G401 (cell line): ENCODE measurements around the gene ATP7B. TPM values are rescaled to one million over a fixed set of nuclear protein-coding genes. Genes with fewer than 3 reads are reported as not detected.
"Not testable (repeated sequence)": the region's sequence is repeated elsewhere in the genome, so short reads cannot be mapped to it uniquely, and the experiment has no call there.

Experiments
- DNase-seq: peaks from one replicate; pipeline ENCODE4 v3.0.0-alpha.2; 2015; ENCODE audit warnings: low spot score
- in situ Hi-C: cut with HindIII; loops from 2 replicates; pipeline ENCODE4 v1.10.0; 2016; ENCODE audit warnings: low sequenced_read_pairs, mixed read lengths
- total RNA-seq: library from RNA; depleted of rRNA; stranded (reverse); fragments of >200 nt; shearing (Covaris generic); gene quantifications from 2 replicates; pipeline ENCODE4 v1.2.3, GENCODE V29; 2014; rRNA removed

Gene ATP7B
- total RNA-seq, 1 experiment from 2014 or later: 5.8 TPM

- peak; percentile 15 for DNase-seq
- in situ Hi-C loops: no loop called here
Observed at GRCh38 chr13:51912511-51913225, 98.6 kb downstream of the ATP7B start.

GRCh38 chr13:51912091-51912490 lies 99.2 kb downstream of the ATP7B start:
- peak; percentile 90 for DNase-seq
- in situ Hi-C loops: no loop called here

GRCh38 chr13:51910508-51910907 lies 100.7 kb downstream of the ATP7B start:
- no peak for DNase-seq
- in situ Hi-C loops: no loop called here

- in situ Hi-C loops, DNase-seq: not testable (repeated sequence)
Observed at GRCh38 chr13:51909265-51909664, 102.0 kb downstream of the ATP7B start.

- in situ Hi-C loops: no loop called here
- no peak for DNase-seq
Observed at GRCh38 chr13:51907040-51907732, 104.1 kb downstream of the ATP7B start.

- in situ Hi-C loops: no loop called here
- peak; percentile 7 for DNase-seq
Observed at GRCh38 chr13:51906581-51906980, 104.7 kb downstream of the ATP7B start.

GRCh38 chr13:51905787-51906186 lies 105.5 kb downstream of the ATP7B start:
- no peak for DNase-seq
- in situ Hi-C loops: no loop called here

GRCh38 chr13:51902776-51903175 lies 108.5 kb downstream of the ATP7B start:
- in situ Hi-C loops: no loop called here
- DNase-seq: no peak

- in situ Hi-C loops: no loop called here
Observed at GRCh38 chr13:51900471-51900870, 110.8 kb downstream of the ATP7B start.

GRCh38 chr13:51895906-51896888 lies 115.1 kb downstream of the ATP7B start:
- in situ Hi-C loops: no loop called here
- DNase-seq: peak; percentile 49

More at GRCh38 chr13:51900471-51900870, 110.8 kb downstream of the ATP7B start:
- DNase-seq: no peak

GRCh38 chr13:51894239-51894638 lies 117.0 kb downstream of the ATP7B start:
- DNase-seq: no peak
- in situ Hi-C loops: no loop called here

GRCh38 chr13:51892657-51893056 lies 118.6 kb downstream of the ATP7B start:
- DNase-seq: no peak
- in situ Hi-C loops: no loop called here

GRCh38 chr13:51887468-51887867 lies 123.8 kb downstream of the ATP7B start:
- DNase-seq: peak; percentile 28
- in situ Hi-C loops: no loop called here

GRCh38 chr13:51885651-51886050 lies 125.6 kb downstream of the ATP7B start:
- in situ Hi-C loops: no loop called here

GRCh38 chr13:51883226-51883600 lies 128.0 kb downstream of the ATP7B start:
- in situ Hi-C loops: no loop called here

More at GRCh38 chr13:51885651-51886050, 125.6 kb downstream of the ATP7B start:
- DNase-seq: no peak

More at GRCh38 chr13:51883226-51883600, 128.0 kb downstream of the ATP7B start:
- DNase-seq: no peak

Other genes with a start within 250 kb of the ATP7B start
- 11.3 and 12.1 TPM in 2 replicates for gene DHRS12, start 207.3 kb downstream of the ATP7B start, total RNA-seq
- gene TMEM272, start 166.3 kb downstream of the ATP7B start, total RNA-seq: 0.10 TPM in 1 of 2 replicates, not detected in the other
- not detected in 2 replicates for gene CCDC70, start 149.5 kb downstream of the ATP7B start, total RNA-seq
- 14.8 and 25.1 TPM in 2 replicates for gene ALG11, start 948 bp upstream of the ATP7B start, total RNA-seq
- gene UTP14C, start 13.2 kb upstream of the ATP7B start, total RNA-seq: 13.8 and 16.7 TPM in 2 replicates
- 0.06 TPM in 1 of 2 replicates, not detected in the other for gene NEK5, start 117.6 kb upstream of the ATP7B start, total RNA-seq
- 22.2 and 22.5 TPM in 2 replicates for gene NEK3, start 148.1 kb upstream of the ATP7B start, total RNA-seq